WI38 (cell line): ENCODE measurements around the gene SIPA1L3.
A peak's percentile ranks its signal among the peaks of the same experiment; 100 is the strongest.

Experiments used
- H3K4me3 ChIP-seq: 2 replicates; pipeline ENCODE4 v1.5.1; 2011; ENCODE audit warnings: low read depth, mild to moderate bottlenecking, control low read depth, low read length
- TF ChIP-seq, protein P1 (sequence below): IDR thresholded peaks from 2 replicates; pipeline ENCODE4 v1.5.1; 2012; ENCODE audit warnings: low read depth, mild to moderate bottlenecking, control low read depth, low read length

SIPA1L3 gene

DNA sequence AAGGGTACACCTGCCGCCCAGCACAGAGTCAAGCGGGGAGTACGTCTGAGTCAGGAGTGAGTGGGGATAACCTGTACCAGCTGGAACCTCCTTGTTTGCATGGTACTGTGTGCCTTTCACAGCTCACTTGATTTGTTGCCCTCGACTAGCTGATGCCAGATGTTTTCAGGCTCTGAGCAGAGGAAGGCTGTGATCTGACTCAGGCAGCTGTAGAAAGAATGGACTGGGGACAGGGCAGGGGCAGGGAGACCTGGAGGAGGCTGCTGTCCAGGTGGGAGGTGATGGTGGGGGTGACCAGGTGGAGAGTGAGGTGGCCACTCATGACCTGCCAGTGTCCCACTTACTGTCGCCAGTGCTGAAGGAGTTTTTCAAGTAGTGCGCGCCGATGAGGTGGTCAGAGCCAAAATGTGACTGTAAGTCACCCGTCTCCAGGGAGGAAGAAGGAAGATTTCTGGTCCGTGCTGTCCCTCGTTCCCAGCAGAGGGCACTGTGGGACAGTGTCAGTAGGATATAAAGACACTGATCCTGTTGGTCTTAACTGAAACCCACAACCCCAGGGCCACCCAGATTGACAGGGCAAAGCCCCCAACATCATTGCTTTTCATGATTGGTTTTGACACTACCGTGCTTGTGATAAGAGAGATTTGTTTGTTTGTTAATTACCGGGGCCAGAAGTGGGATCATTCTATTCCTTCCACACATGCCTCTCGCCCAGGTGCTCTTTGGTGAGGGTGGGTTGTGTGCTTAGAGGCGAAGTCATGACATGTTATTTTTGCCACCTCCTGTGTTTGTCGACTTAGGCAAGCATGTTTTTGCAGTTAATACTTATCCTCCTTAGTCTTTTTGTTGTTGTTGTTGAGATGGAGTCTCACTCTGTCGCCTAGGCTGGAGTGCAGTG lies 188.7 kb downstream of the SIPA1L3 start:
- TF ChIP-seq, protein P1, sequence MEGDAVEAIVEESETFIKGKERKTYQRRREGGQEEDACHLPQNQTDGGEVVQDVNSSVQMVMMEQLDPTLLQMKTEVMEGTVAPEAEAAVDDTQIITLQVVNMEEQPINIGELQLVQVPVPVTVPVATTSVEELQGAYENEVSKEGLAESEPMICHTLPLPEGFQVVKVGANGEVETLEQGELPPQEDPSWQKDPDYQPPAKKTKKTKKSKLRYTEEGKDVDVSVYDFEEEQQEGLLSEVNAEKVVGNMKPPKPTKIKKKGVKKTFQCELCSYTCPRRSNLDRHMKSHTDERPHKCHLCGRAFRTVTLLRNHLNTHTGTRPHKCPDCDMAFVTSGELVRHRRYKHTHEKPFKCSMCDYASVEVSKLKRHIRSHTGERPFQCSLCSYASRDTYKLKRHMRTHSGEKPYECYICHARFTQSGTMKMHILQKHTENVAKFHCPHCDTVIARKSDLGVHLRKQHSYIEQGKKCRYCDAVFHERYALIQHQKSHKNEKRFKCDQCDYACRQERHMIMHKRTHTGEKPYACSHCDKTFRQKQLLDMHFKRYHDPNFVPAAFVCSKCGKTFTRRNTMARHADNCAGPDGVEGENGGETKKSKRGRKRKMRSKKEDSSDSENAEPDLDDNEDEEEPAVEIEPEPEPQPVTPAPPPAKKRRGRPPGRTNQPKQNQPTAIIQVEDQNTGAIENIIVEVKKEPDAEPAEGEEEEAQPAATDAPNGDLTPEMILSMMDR, result peak; percentile 67
- no peak overlapping the region for H3K4me3 ChIP-seq

DNA sequence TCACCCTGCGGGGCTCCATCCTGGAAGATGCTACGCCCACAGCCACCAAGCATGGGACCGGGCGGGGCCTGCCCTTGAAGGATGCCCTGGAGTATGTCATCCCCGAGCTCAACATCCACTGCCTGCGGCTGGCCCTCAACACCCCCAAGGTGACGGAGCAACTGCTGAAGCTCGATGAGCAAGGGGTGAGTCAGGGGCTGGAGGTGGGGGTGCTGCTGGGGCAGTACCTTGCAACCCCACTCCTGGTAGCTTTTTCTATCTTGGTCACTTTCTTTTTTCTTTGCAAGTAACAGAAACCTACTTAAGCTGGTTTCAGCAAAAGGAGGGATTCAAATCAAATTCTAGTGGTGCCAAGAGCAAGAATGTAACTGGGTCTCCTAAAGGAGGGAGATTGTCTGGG lies 193.0 kb downstream of the SIPA1L3 start:
- TF ChIP-seq, protein P1, result no peak
- H3K4me3 ChIP-seq, result no peak overlapping the region

DNA sequence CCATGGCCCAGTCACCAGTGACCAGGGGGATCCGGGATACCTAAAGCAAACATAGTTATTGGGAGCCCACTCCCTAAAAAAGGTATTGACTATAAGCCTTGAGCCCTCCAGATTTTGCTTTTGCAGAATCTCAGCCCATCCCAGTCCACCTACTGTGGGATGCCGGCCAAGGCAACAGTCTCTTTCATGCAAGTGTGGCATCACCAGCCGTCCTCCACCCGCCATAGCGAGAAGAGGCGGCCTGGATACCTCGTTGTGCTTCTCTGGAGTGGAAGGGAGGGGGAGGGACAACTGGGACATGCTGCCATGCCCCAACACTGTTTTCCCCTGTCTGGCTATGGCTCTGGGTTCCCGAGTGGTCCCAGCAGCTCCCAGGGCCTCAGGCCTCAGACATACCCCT lies 193.6 kb downstream of the SIPA1L3 start:
- no peak overlapping the region for H3K4me3 ChIP-seq
- TF ChIP-seq, protein P1, result no peak

DNA sequence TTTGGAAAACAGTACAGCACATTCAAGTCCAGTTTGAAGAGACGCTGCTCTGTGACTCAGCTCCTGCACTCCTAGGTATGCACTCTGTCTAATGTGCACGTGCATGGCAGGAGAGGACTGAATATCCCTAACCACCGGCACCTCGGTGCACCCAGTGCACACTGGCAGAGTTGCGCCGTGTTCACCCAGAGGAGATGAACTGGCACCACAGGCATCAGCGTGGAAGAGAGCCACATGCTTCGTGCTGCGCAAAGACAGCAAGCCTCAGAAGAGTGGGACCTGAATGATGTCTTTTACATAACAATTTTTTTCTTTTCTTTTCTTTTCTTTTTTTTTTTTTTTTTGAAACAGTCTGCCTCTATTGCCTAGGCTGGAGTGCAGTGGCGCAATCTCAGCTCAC lies 194.7 kb downstream of the SIPA1L3 start:
- H3K4me3 ChIP-seq, result no peak overlapping the region
- TF ChIP-seq, protein P1, result no peak

DNA sequence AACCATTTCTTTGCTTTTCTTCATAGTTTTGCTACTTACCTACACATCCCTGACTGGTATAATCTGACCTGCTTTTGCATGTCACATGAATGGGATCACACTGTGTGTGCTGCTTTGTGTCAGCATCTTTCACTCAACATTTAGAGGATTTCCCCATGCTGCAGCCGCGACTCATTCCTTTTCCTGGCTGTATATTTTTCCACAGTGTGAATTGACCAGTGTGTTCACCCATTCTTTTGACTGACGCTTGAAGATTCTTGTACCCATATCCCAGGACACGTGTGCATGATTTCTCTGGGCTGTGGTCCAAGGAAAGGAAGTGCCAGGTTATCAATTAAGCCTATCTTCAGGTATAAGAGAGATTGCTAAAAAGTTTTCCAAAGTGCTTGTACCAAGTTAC lies 198.6 kb downstream of the SIPA1L3 start:
- no peak overlapping the region for H3K4me3 ChIP-seq
- TF ChIP-seq, protein P1, result no peak

DNA sequence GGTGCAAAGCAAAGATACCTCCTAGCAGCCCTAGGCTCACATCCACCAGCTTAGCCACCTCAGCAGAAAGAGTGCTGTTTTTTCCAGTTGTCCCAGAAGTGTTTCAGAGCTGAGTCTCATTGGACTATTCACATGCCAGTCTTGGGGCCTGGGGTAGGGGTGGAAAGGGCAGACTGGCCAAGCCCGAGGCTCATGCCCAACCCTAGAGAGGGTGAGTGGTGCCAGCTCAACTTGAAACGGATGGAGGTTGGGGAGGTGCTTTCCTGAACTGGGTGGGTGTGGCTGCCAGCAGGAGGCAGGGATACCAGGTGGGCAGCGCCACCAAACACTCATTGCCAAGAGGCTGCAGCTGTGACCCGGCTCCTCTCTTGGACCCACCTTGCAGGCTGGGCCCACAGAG lies 200.1 kb downstream of the SIPA1L3 start:
- no peak overlapping the region for H3K4me3 ChIP-seq
- TF ChIP-seq, protein P1, result no peak

DNA sequence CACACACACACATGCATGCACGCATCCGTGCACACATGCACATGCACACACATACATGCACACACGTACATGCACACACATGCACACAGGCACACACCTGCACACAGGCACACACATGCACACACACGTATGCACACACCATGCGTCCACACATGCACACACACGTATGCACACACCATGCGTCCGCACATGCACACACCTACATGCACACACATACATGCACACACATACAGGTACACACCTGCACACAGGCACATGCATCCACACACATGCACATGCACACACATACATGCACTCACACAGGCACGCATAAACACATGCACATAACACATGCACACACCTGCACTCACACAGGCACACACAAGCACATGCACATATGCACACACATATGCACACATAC lies 204.9 kb downstream of the SIPA1L3 start:
- TF ChIP-seq, protein P1, result no peak
- H3K4me3 ChIP-seq, result no peak overlapping the region
